Duodenal mucosa (tissue), 2 donors: ENCODE measurements around the gene CBL.

ENCODE experiments used
- H3K27ac ChIP-seq: one replicate; pipeline ENCODE4 v1.7.0; 2013; ENCODE audit warnings: low read depth, low read length
- H3K27me3 ChIP-seq, 2 donors: one replicate each; pipeline ENCODE4 v1.7.0; 2013; ENCODE audit warnings: low read length in 2 of 2, control low read depth in 1 of 2; ENCODE audit not compliant: insufficient read depth in 2 of 2, control insufficient read depth in 1 of 2
- H3K36me3 ChIP-seq, 2 donors: one replicate each; pipeline ENCODE4 v1.7.0; 2013; ENCODE audit warnings: low read length in 2 of 2, control low read depth in 1 of 2; ENCODE audit not compliant: insufficient read depth in 2 of 2, control insufficient read depth in 1 of 2
- H3K4me1 ChIP-seq, 2 donors: one replicate each; pipeline ENCODE4 v1.7.0; 2013; ENCODE audit warnings: low read length in 2 of 2, control low read depth in 1 of 2; ENCODE audit not compliant: insufficient read depth in 2 of 2, control insufficient read depth in 1 of 2
- H3K4me3 ChIP-seq, 2 donors: one replicate each; pipeline ENCODE4 v1.7.0; 2013; ENCODE audit warnings: low read length in 2 of 2, low read depth in 1 of 2
- H3K9ac ChIP-seq, 2 donors: one replicate each; pipeline ENCODE4 v1.7.0; 2013; ENCODE audit warnings: low read length in 2 of 2, low read depth in 1 of 2
- H3K9me3 ChIP-seq, 2 donors: one replicate each; pipeline ENCODE4 v1.7.0; 2013; ENCODE audit warnings: low read length in 2 of 2, control low read depth in 1 of 2; ENCODE audit not compliant: control insufficient read depth in 1 of 2

The CBL gene

GRCh38 chr11:119284344-119285157 lies 78.4 kb downstream of the CBL start:
- no peaks in the 10 kb centered on the region for H3K4me1 ChIP-seq
- H3K27me3 ChIP-seq = no peaks in the 10 kb centered on the region
- no peak overlapping the region for H3K27ac ChIP-seq
- H3K9ac ChIP-seq = no peak overlapping the region
- H3K4me3 ChIP-seq = no peak overlapping the region
- H3K9me3 ChIP-seq = no peaks in the 10 kb centered on the region
- peaks cover 19 to 38% of the 10 kb centered on the region in 2 donors for H3K36me3 ChIP-seq

GRCh38 chr11:119285431-119285830 lies 79.3 kb downstream of the CBL start:
- H3K4me1 ChIP-seq = no peaks in the 10 kb centered on the region
- no peaks in the 10 kb centered on the region for H3K9me3 ChIP-seq
- H3K9ac ChIP-seq = no peak overlapping the region

GRCh38 chr11:119288219-119288618 lies 82.1 kb downstream of the CBL start:
- H3K9me3 ChIP-seq = peaks cover 0 to 6% of the 10 kb centered on the region in 2 donors
- peaks cover 26 to 52% of the 10 kb centered on the region in 2 donors for H3K36me3 ChIP-seq
- no peak overlapping the region for H3K27ac ChIP-seq
- H3K27me3 ChIP-seq = no peaks in the 10 kb centered on the region
- no peak overlapping the region for H3K4me3 ChIP-seq
- no peaks in the 10 kb centered on the region for H3K4me1 ChIP-seq
- no peak overlapping the region for H3K9ac ChIP-seq

More at GRCh38 chr11:119285431-119285830, 79.3 kb downstream of the CBL start:
- Histone ChIP-seq H3K4me3 (no peak overlapping the region), H3K36me3 (peaks cover 19 to 40% of the 10 kb centered on the region in 2 donors), H3K27ac (no peak overlapping the region), H3K27me3 (no peaks in the 10 kb centered on the region)

GRCh38 chr11:119290894-119291497 lies 84.9 kb downstream of the CBL start:
- Histone ChIP-seq H3K4me3 (no peak overlapping the region), H3K4me1 (no peaks in the 10 kb centered on the region), H3K9me3 (peaks cover 0 to 6% of the 10 kb centered on the region in 2 donors), H3K9ac (no peak overlapping the region), H3K36me3 (peaks cover 18 to 43% of the 10 kb centered on the region in 2 donors), H3K27ac (no peak overlapping the region), H3K27me3 (no peaks in the 10 kb centered on the region)

GRCh38 chr11:119293461-119293860 lies 87.3 kb downstream of the CBL start:
- peaks cover 15 to 41% of the 10 kb centered on the region in 2 donors for H3K36me3 ChIP-seq

DNA sequence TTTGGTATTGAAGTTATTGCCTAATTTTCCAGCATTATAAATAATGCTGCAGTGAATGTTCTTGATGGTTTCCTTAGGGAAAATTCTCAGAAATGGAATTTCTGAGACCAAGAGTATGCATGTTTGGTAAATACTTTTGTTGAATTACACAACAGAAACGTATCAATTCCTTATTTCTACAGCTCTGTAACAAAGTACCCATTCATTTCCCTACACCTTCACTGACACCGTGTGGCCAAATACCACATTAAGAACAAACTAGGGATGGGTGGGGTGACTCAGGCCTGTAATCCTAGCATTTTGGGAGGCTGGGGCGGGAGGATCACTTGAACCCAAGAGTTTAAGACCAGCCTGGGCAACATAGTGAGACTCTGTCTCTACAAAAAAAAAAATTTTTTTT lies 89.0 kb downstream of the CBL start:
- peaks cover 32 to 51% of the 10 kb centered on the region in 2 donors for H3K36me3 ChIP-seq

More at GRCh38 chr11:119293461-119293860, 87.3 kb downstream of the CBL start:
- Histone ChIP-seq H3K9me3 (peaks cover 0 to 6% of the 10 kb centered on the region in 2 donors), H3K9ac (no peak overlapping the region), H3K27ac (no peak overlapping the region), H3K4me3 (no peak overlapping the region), H3K27me3 (no peaks in the 10 kb centered on the region), H3K4me1 (no peaks in the 10 kb centered on the region)

GRCh38 chr11:119297938-119298337 lies 91.8 kb downstream of the CBL start:
- peaks cover 43 to 58% of the 10 kb centered on the region in 2 donors for H3K36me3 ChIP-seq
- H3K4me1 ChIP-seq = no peaks in the 10 kb centered on the region
- no peaks in the 10 kb centered on the region for H3K27me3 ChIP-seq
- no peak overlapping the region for H3K27ac ChIP-seq
- H3K4me3 ChIP-seq = no peak overlapping the region
- no peaks in the 10 kb centered on the region for H3K9me3 ChIP-seq
- H3K9ac ChIP-seq = no peak overlapping the region

More for the DNA sequence above, 89.0 kb downstream of the CBL start:
- Histone ChIP-seq H3K27ac (no peak overlapping the region), H3K27me3 (no peaks in the 10 kb centered on the region), H3K4me1 (no peaks in the 10 kb centered on the region), H3K9ac (no peak overlapping the region), H3K9me3 (peaks cover 0 to 6% of the 10 kb centered on the region in 2 donors), H3K4me3 (no peak overlapping the region)

GRCh38 chr11:119298726-119299125 lies 92.6 kb downstream of the CBL start:
- Histone ChIP-seq H3K9me3 (no peaks in the 10 kb centered on the region), H3K27ac (no peak overlapping the region), H3K9ac (no peak overlapping the region), H3K4me1 (no peaks in the 10 kb centered on the region), H3K4me3 (no peak overlapping the region), H3K27me3 (no peaks in the 10 kb centered on the region), H3K36me3 (peaks cover 50 to 63% of the 10 kb centered on the region in 2 donors)

DNA sequence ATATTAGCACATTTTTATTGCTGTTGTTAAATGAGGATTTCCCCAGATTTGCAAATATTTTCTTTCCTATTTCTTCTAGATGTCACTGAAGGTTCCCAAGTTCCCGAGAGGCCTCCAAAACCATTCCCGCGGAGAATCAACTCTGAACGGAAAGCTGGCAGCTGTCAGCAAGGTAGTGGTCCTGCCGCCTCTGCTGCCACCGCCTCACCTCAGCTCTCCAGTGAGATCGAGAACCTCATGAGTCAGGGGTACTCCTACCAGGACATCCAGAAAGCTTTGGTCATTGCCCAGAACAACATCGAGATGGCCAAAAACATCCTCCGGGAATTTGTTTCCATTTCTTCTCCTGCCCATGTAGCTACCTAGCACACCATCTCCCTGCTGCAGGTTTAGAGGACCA lies 93.3 kb downstream of the CBL start:
- H3K4me1 ChIP-seq = no peaks in the 10 kb centered on the region
- no peaks in the 10 kb centered on the region for H3K27me3 ChIP-seq
- H3K27ac ChIP-seq = no peak overlapping the region
- no peaks in the 10 kb centered on the region for H3K9me3 ChIP-seq
- no peak overlapping the region for H3K9ac ChIP-seq
- H3K36me3 ChIP-seq = peaks cover 54 to 68% of the 10 kb centered on the region in 2 donors
- no peak overlapping the region for H3K4me3 ChIP-seq

DNA sequence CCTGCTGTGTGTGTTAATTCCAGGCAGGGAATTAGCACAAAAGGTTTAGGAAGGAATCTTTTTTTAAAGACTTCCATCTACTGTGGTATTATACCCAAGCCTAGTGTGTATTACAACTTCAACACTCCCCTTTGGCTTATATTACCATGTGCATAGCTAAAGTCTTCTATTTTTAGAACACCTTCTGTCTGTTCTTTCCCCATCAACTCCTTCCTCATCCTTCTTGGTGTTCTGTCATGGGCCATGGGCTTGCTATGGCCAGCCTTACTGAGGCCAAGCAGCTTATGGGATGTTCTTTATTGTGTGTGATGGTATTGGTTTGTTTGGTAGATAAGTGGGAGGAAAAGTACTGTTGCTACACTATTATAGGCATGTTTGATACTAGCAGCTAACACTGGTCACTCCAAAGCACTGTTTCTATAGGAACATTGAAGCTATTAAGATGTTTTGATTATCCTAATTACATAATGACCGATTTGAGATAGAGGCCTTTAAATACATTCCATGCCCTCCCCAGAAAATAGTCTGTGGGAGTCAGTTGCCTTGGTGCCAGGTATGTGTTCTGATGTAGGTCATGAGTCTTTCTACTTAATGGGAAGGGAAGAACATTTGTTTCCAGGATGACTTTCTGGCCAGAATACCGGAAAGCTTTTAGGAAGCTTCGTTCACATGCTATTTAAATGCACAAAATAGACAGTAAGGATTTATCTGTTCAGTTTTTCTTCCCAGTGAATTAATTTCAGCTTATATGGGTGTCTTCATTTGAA lies 94.2 kb downstream of the CBL start:
- Histone ChIP-seq H3K36me3 (peaks cover 58 to 68% of the 10 kb centered on the region in 2 donors), H3K4me3 (no peak overlapping the region), H3K27ac (no peak overlapping the region), H3K27me3 (no peaks in the 10 kb centered on the region), H3K9ac (no peak overlapping the region), H3K4me1 (no peaks in the 10 kb centered on the region), H3K9me3 (no peaks in the 10 kb centered on the region)
